ENCODE measurements around the gene CALM3. TPM values are rescaled to one million over a fixed set of nuclear protein-coding genes. Genes with fewer than 3 reads are reported as not detected.

Gene CALM3
- polyA plus RNA-seq, 1 donor: 401 TPM

- DNase-seq: no peak
- WGBS (ENCODE audit: insufficient coverage, low lambda C conversion rate): no CpG with 5 or more reads among the region's 11 CpGs
- Histone ChIP-seq H3K36me3 (ENCODE audit: control insufficient read depth, insufficient read depth, low read length) (peaks cover 59% of the 10 kb centered on the region), H3K4me3 (ENCODE audit: low read length) (no peak overlapping the region), H3K27me3 (ENCODE audit: control insufficient read depth, insufficient read depth, low read length) (no peaks in the 10 kb centered on the region), H3K27ac (ENCODE audit: low read length) (no peak overlapping the region), H3K9me3 (ENCODE audit: control insufficient read depth, low read depth, low read length) (no peaks in the 10 kb centered on the region), H3K4me1 (ENCODE audit: control insufficient read depth, insufficient read depth, low read length) (peaks cover 31% of the 10 kb centered on the region)
These were observed 4.9 kb downstream of the CALM3 start for GRCh38 chr19:46606019-46606418.

GRCh38 chr19:46606681-46607447 is 5.7 kb downstream of the CALM3 start:
- no peak for DNase-seq
- Histone ChIP-seq H3K9me3 (ENCODE audit: control insufficient read depth, low read depth, low read length) (no peaks in the 10 kb centered on the region), H3K27ac (ENCODE audit: low read length) (no peak overlapping the region), H3K4me3 (ENCODE audit: low read length) (no peak overlapping the region), H3K27me3 (ENCODE audit: control insufficient read depth, insufficient read depth, low read length) (no peaks in the 10 kb centered on the region), H3K4me1 (ENCODE audit: control insufficient read depth, insufficient read depth, low read length) (peaks cover 31% of the 10 kb centered on the region), H3K36me3 (ENCODE audit: control insufficient read depth, insufficient read depth, low read length) (peaks cover 62% of the 10 kb centered on the region)
- no CpG with 5 or more reads among the region's 12 CpGs for WGBS (ENCODE audit: insufficient coverage, low lambda C conversion rate)

GRCh38 chr19:46607448-46607841 is 6.3 kb downstream of the CALM3 start:
- Histone ChIP-seq H3K27me3 (ENCODE audit: control insufficient read depth, insufficient read depth, low read length) (no peaks in the 10 kb centered on the region), H3K4me1 (ENCODE audit: control insufficient read depth, insufficient read depth, low read length) (peaks cover 31% of the 10 kb centered on the region), H3K27ac (ENCODE audit: low read length) (no peak overlapping the region), H3K4me3 (ENCODE audit: low read length) (no peak overlapping the region), H3K36me3 (ENCODE audit: control insufficient read depth, insufficient read depth, low read length) (peaks cover 62% of the 10 kb centered on the region), H3K9me3 (ENCODE audit: control insufficient read depth, low read depth, low read length) (no peaks in the 10 kb centered on the region)
- DNase-seq: no peak
- WGBS (ENCODE audit: insufficient coverage, low lambda C conversion rate): no CpG with 5 or more reads among the region's 12 CpGs

- H3K27ac ChIP-seq (ENCODE audit: low read length): no peak overlapping the region
- H3K27me3 ChIP-seq (ENCODE audit: control insufficient read depth, insufficient read depth, low read length): no peaks in the 10 kb centered on the region
- DNase-seq: no peak
- WGBS (ENCODE audit: insufficient coverage, low lambda C conversion rate): no CpG with 5 or more reads among the region's 9 CpGs
- H3K4me1 ChIP-seq (ENCODE audit: control insufficient read depth, insufficient read depth, low read length): peaks cover 31% of the 10 kb centered on the region
- H3K4me3 ChIP-seq (ENCODE audit: low read length): no peak overlapping the region
- H3K36me3 ChIP-seq (ENCODE audit: control insufficient read depth, insufficient read depth, low read length): peaks cover 62% of the 10 kb centered on the region
- no peaks in the 10 kb centered on the region for H3K9me3 ChIP-seq (ENCODE audit: control insufficient read depth, low read depth, low read length)
These were observed 7.0 kb downstream of the CALM3 start for GRCh38 chr19:46608178-46608577.

- peaks cover 62% of the 10 kb centered on the region for H3K36me3 ChIP-seq (ENCODE audit: control insufficient read depth, insufficient read depth, low read length)
- WGBS (ENCODE audit: insufficient coverage, low lambda C conversion rate): 90% methylated on average over 3 of the region's 27 CpGs
These were observed 7.6 kb downstream of the CALM3 start for GRCh38 chr19:46608581-46609345.

DNA sequence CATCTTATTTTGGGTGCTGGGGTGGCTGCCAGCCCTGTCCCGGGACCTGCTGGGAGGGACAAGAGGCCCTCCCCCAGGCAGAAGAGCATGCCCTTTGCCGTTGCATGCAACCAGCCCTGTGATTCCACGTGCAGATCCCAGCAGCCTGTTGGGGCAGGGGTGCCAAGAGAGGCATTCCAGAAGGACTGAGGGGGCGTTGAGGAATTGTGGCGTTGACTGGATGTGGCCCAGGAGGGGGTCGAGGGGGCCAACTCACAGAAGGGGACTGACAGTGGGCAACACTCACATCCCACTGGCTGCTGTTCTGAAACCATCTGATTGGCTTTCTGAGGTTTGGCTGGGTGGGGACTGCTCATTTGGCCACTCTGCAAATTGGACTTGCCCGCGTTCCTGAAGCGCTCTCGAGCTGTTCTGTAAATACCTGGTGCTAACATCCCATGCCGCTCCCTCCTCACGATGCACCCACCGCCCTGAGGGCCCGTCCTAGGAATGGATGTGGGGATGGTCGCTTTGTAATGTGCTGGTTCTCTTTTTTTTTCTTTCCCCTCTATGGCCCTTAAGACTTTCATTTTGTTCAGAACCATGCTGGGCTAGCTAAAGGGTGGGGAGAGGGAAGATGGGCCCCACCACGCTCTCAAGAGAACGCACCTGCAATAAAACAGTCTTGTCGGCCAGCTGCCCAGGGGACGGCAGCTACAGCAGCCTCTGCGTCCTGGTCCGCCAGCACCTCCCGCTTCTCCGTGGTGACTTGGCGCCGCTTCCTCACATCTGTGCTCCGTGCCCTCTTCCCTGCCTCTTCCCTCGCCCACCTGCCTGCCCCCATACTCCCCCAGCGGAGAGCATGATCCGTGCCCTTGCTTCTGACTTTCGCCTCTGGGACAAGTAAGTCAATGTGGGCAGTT is 8.6 kb downstream of the CALM3 start:
- H3K9me3 ChIP-seq (ENCODE audit: control insufficient read depth, low read depth, low read length): no peaks in the 10 kb centered on the region
- no peak overlapping the region for H3K4me3 ChIP-seq (ENCODE audit: low read length)
- no peaks in the 10 kb centered on the region for H3K27me3 ChIP-seq (ENCODE audit: control insufficient read depth, insufficient read depth, low read length)
- WGBS (ENCODE audit: insufficient coverage, low lambda C conversion rate): 89% methylated on average over 3 of the region's 30 CpGs
- H3K36me3 ChIP-seq (ENCODE audit: control insufficient read depth, insufficient read depth, low read length): peaks cover 62% of the 10 kb centered on the region
- no peak for DNase-seq
- peaks cover 20% of the 10 kb centered on the region for H3K4me1 ChIP-seq (ENCODE audit: control insufficient read depth, insufficient read depth, low read length)
- H3K27ac ChIP-seq (ENCODE audit: low read length): no peak overlapping the region

More at GRCh38 chr19:46608581-46609345, 7.6 kb downstream of the CALM3 start:
- H3K27me3 ChIP-seq (ENCODE audit: control insufficient read depth, insufficient read depth, low read length): no peaks in the 10 kb centered on the region
- DNase-seq: no peak
- peaks cover 26% of the 10 kb centered on the region for H3K4me1 ChIP-seq (ENCODE audit: control insufficient read depth, insufficient read depth, low read length)
- H3K9me3 ChIP-seq (ENCODE audit: control insufficient read depth, low read depth, low read length): no peaks in the 10 kb centered on the region
- no peak overlapping the region for H3K4me3 ChIP-seq (ENCODE audit: low read length)
- no peak overlapping the region for H3K27ac ChIP-seq (ENCODE audit: low read length)

DNA sequence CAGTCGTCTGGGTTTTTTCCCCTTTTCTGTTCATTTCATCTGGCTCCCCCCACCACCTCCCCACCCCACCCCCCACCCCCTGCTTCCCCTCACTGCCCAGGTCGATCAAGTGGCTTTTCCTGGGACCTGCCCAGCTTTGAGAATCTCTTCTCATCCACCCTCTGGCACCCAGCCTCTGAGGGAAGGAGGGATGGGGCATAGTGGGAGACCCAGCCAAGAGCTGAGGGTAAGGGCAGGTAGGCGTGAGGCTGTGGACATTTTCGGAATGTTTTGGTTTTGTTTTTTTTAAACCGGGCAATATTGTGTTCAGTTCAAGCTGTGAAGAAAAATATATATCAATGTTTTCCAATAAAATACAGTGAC is 9.3 kb downstream of the CALM3 start:
- Histone ChIP-seq H3K27me3 (ENCODE audit: control insufficient read depth, insufficient read depth, low read length) (no peaks in the 10 kb centered on the region), H3K4me3 (ENCODE audit: low read length) (no peak overlapping the region), H3K36me3 (ENCODE audit: control insufficient read depth, insufficient read depth, low read length) (peaks cover 56% of the 10 kb centered on the region), H3K9me3 (ENCODE audit: control insufficient read depth, low read depth, low read length) (no peaks in the 10 kb centered on the region), H3K27ac (ENCODE audit: low read length) (no peak overlapping the region), H3K4me1 (ENCODE audit: control insufficient read depth, insufficient read depth, low read length) (peaks cover 14% of the 10 kb centered on the region)
- no CpG with 5 or more reads among the region's 5 CpGs for WGBS (ENCODE audit: insufficient coverage, low lambda C conversion rate)
- no peak for DNase-seq

DNA sequence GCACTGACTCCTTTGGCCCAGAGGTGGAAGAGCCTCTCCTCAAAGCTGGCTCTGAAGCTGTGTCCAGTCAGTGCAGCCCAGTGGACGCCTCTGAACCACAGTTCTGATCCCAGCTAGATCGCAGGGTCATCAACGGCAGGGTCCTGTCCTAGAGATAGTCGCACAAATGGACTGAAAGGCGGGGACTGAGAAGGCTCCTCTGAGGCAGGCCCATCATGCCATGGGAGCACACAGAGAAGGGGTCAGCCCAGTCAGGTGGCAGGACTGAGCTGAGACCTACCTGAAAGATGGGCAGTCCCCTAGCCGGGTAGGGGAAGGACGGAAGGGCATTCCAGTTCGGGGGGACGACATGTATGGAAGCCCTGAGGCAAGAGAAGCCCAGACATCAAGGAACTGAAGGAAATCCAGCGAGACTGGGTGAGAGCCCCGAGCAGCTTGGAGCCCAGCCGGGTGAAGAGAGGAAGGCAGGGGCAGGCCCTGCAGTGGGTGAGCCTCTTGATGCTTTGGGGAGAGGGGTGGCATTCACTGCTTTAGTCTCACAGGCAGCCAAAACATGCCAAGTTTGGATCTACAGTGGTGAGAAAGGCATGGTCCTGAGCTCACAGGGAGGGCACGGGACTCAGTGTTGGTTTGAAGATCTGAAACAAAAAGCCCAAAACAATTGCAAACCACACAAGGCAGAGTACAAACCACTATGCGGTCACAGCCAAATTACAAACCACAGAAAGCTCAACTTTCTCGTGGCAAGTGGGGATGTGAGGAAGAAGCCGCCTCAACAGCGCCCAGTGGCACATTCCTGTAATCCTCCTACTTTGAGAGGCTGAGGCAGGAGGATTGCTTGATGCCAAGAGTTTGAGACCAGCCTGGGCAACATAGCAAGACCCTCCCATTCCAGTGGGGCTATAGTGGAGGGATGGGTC is 10.0 kb downstream of the CALM3 start:
- no peak for DNase-seq
- no peak overlapping the region for H3K4me3 ChIP-seq (ENCODE audit: low read length)
- H3K27me3 ChIP-seq (ENCODE audit: control insufficient read depth, insufficient read depth, low read length): no peaks in the 10 kb centered on the region
- WGBS (ENCODE audit: insufficient coverage, low lambda C conversion rate): no CpG with 5 or more reads among the region's 17 CpGs
- H3K4me1 ChIP-seq (ENCODE audit: control insufficient read depth, insufficient read depth, low read length): peaks cover 14% of the 10 kb centered on the region
- no peaks in the 10 kb centered on the region for H3K9me3 ChIP-seq (ENCODE audit: control insufficient read depth, low read depth, low read length)
- H3K27ac ChIP-seq (ENCODE audit: low read length): no peak overlapping the region
- H3K36me3 ChIP-seq (ENCODE audit: control insufficient read depth, insufficient read depth, low read length): peaks cover 49% of the 10 kb centered on the region

DNA sequence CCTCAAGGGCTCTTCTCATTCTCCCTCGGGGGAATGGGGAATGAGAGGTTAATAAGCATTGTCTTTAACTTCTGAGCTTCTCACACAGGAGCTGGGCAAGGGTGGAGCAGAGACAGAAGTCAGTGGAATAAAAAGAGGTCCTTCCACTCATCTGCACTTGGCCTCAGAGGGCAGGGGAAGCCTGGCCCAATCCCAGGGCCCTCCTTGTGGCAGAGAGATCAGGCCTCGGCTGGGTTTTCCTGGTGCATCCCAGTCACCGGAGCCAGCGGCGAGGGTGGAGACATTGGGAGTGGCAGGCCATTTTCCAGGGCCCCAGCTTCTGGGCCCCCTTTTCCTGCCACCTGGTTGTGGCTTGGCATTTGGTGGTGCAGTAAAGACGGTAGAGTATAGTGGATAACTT is 10.6 kb downstream of the CALM3 start:
- H3K9me3 ChIP-seq (ENCODE audit: control insufficient read depth, low read depth, low read length): no peaks in the 10 kb centered on the region
- H3K27me3 ChIP-seq (ENCODE audit: control insufficient read depth, insufficient read depth, low read length): no peaks in the 10 kb centered on the region
- peaks cover 42% of the 10 kb centered on the region for H3K36me3 ChIP-seq (ENCODE audit: control insufficient read depth, insufficient read depth, low read length)
- no peak overlapping the region for H3K27ac ChIP-seq (ENCODE audit: low read length)
- WGBS (ENCODE audit: insufficient coverage, low lambda C conversion rate): no CpG with 5 or more reads among the region's 6 CpGs
- H3K4me1 ChIP-seq (ENCODE audit: control insufficient read depth, insufficient read depth, low read length): peaks cover 12% of the 10 kb centered on the region
- no peak overlapping the region for H3K4me3 ChIP-seq (ENCODE audit: low read length)
- no peak for DNase-seq

All from large intestine (tissue), 3 donors.